WERI-Rb-1 (cell line): ENCODE data around the gene MSRB3.

ENCODE experiments used
- DNase-seq: peaks from one replicate; pipeline ENCODE4 v3.0.0-alpha.2; 2020
- H3K27ac ChIP-seq: fragments of 250-450 bp; sonication (Bioruptor Pico); 2 replicates; pipeline ENCODE4 v1.5.1; 2020; ENCODE audit warnings: mild to moderate bottlenecking, moderate library complexity
- H3K27me3 ChIP-seq: fragments of 250-450 bp; sonication (Bioruptor Pico); 2 replicates; pipeline ENCODE4 v1.5.1; 2021; ENCODE audit warnings: mild to moderate bottlenecking, low read depth, moderate library complexity; ENCODE audit not compliant: insufficient read depth, severe bottlenecking
- H3K36me3 ChIP-seq: fragments of 250-450 bp; sonication (Bioruptor Pico); 2 replicates; pipeline ENCODE4 v1.5.1; 2020; ENCODE audit warnings: mild to moderate bottlenecking, moderate library complexity
- H3K4me3 ChIP-seq: 2 replicates; pipeline ENCODE4 v1.5.1; 2011; ENCODE audit warnings: low read depth, mild to moderate bottlenecking, control low read depth, low read length
- H3K9me3 ChIP-seq: fragments of 250-450 bp; sonication (Bioruptor Pico); 2 replicates; pipeline ENCODE4 v1.5.1; 2021; ENCODE audit warnings: mild to moderate bottlenecking, moderate library complexity; ENCODE audit not compliant: severe bottlenecking
- TF ChIP-seq, protein P1 (sequence below): IDR thresholded peaks from 2 replicates; pipeline ENCODE4 v1.5.1; 2011; ENCODE audit warnings: low read depth, mild to moderate bottlenecking, control low read depth, inconsistent platforms, low read length

The MSRB3 gene

DNA sequence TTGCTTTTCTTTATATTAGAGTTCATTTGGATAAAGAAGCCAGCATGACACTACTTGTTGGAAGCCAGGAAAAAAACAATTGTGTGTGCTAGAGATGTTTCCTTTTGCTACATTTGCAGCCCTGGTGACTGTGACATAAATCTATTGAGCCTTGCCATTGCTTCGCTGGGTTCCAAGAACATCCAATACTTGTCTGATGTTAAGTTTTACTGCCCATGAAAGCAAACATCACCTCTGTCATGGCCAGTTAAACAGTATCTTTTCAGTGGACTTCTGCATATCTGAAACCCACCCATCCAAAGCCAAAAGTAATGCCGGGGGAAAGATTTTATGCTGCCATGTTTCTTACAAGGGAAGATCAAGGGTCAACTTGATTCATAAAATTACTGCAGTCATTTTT, 184.0 kb downstream of the MSRB3 start:
- TF ChIP-seq, protein P1, sequence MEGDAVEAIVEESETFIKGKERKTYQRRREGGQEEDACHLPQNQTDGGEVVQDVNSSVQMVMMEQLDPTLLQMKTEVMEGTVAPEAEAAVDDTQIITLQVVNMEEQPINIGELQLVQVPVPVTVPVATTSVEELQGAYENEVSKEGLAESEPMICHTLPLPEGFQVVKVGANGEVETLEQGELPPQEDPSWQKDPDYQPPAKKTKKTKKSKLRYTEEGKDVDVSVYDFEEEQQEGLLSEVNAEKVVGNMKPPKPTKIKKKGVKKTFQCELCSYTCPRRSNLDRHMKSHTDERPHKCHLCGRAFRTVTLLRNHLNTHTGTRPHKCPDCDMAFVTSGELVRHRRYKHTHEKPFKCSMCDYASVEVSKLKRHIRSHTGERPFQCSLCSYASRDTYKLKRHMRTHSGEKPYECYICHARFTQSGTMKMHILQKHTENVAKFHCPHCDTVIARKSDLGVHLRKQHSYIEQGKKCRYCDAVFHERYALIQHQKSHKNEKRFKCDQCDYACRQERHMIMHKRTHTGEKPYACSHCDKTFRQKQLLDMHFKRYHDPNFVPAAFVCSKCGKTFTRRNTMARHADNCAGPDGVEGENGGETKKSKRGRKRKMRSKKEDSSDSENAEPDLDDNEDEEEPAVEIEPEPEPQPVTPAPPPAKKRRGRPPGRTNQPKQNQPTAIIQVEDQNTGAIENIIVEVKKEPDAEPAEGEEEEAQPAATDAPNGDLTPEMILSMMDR = no peak
- no peaks in the 10 kb centered on the region for H3K36me3 ChIP-seq

DNA sequence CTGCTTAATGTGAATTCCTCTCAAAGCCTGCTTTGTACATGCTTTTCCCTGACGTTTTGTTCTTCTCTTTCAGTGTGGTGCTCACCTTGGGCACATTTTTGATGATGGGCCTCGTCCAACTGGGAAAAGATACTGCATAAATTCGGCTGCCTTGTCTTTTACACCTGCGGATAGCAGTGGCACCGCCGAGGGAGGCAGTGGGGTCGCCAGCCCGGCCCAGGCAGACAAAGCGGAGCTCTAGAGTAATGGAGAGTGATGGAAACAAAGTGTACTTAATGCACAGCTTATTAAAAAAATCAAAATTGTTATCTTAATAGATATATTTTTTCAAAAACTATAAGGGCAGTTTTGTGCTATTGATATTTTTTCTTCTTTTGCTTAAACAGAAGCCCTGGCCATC, 184.6 kb downstream of the MSRB3 start:
- Histone ChIP-seq H3K9me3 (no peaks in the 10 kb centered on the region), H3K27me3 (no peaks in the 10 kb centered on the region), H3K4me3 (no peak overlapping the region), H3K36me3 (no peaks in the 10 kb centered on the region), H3K27ac (no peak overlapping the region)
- DNase-seq = no peak
- TF ChIP-seq, protein P1 = no peak

More for the DNA sequence above, 184.0 kb downstream of the MSRB3 start:
- Histone ChIP-seq H3K27ac (no peak overlapping the region), H3K27me3 (no peaks in the 10 kb centered on the region), H3K9me3 (no peaks in the 10 kb centered on the region), H3K4me3 (no peak overlapping the region)
- no peak for DNase-seq

DNA sequence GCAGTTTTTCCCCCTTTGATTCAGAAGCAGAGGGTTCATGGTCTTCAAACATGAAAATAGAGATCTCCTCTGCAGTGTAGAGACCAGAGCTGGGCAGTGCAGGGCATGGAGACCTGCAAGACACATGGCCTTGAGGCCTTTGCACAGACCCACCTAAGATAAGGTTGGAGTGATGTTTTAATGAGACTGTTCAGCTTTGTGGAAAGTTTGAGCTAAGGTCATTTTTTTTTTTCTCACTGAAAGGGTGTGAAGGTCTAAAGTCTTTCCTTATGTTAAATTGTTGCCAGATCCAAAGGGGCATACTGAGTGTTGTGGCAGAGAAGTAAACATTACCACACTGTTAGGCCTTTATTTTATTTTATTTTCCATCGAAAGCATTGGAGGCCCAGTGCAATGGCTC, 185.1 kb downstream of the MSRB3 start:
- no peak overlapping the region for H3K27ac ChIP-seq
- TF ChIP-seq, protein P1 = no peak
- H3K36me3 ChIP-seq = no peaks in the 10 kb centered on the region
- no peak overlapping the region for H3K4me3 ChIP-seq
- no peak for DNase-seq
- no peaks in the 10 kb centered on the region for H3K27me3 ChIP-seq
- H3K9me3 ChIP-seq = no peaks in the 10 kb centered on the region

DNA sequence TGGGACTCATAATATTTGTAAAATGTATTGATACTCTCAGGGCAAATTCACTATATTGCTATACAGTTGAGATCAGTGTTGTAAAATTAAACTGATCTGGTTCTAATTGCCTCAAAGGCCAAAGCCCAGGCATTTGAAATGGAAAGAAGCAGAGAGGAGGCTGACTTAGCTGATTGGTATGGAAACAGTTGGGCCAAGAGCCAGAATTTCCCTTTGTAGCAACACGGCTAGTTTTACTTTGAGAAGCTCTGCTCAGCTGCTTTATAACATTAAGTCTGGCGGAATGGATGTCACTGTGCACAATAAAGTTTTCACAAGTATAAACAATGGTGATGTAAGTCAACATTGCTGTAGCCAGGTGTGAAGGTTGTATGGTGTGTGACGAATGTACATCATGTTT, 186.4 kb downstream of the MSRB3 start:
- no peak for DNase-seq
- TF ChIP-seq, protein P1 = no peak
- H3K36me3 ChIP-seq = no peaks in the 10 kb centered on the region

DNA sequence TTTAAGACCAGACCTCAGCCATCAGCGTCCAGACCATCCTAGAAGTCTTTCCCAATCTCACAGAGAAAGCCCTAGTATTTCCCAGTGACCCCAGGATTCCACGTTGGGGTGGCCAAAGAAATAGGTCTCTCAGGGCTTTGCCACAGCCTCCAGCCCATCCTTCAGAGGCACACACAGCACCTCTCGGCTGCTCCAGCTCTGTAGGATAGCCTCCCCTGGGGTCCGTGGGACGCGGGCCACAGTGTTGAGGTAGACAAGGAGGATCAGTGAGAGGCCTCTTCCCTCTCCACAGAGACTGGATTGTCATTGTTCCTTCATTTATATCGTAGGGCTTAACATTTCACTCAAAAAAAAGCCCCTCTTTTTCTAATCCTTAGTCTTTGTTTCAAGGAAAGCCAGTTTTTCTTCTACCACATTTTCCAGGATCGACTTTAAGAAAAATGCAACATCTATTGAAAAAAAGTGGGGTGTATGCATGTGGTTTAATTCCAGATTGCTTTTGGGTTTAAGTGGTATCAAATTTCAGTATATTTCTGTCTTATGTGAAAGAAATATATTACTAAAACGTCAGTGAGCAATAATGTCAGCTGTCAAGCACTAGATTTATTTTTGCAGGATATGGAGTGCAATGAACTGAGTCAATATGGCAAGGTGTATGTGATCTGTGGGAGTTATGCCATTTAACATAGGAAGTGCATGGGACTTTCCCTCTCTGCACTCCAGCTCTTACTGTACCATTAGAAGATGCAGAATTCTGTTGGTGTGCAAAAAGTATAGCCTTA, 187.5 kb downstream of the MSRB3 start:
- DNase-seq = no peak
- Histone ChIP-seq H3K36me3 (no peaks in the 10 kb centered on the region), H3K27ac (no peak overlapping the region), H3K4me3 (no peak overlapping the region), H3K9me3 (no peaks in the 10 kb centered on the region), H3K27me3 (no peaks in the 10 kb centered on the region)
- TF ChIP-seq, protein P1 = no peak

More for the DNA sequence above, 186.4 kb downstream of the MSRB3 start:
- Histone ChIP-seq H3K4me3 (no peak overlapping the region), H3K9me3 (no peaks in the 10 kb centered on the region), H3K27me3 (no peaks in the 10 kb centered on the region), H3K27ac (no peak overlapping the region)

DNA sequence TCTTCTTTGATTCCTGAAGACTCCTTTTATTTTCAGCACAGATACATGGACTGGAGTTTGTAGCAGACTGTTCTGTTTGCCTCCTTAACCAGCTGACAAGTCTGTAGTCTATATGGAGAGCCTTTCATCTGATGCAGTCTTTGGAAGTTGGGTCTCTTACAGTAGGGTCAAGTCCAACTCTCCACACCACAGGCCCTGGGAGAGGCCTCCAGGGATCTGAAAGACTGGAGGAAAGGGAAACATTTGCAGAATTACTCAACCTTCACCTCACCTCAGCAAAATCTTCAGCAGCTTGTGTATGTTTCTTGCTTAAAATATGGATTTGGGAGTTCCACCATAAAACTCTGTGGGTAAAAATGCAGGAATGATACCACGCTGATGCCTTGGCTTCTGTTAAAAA, 188.4 kb downstream of the MSRB3 start:
- Histone ChIP-seq H3K4me3 (no peak overlapping the region), H3K36me3 (no peaks in the 10 kb centered on the region), H3K27ac (no peak overlapping the region), H3K27me3 (no peaks in the 10 kb centered on the region), H3K9me3 (no peaks in the 10 kb centered on the region)
- TF ChIP-seq, protein P1 = no peak
- no peak for DNase-seq
